ENCODE measurements around the gene SSBP3.

DNA sequence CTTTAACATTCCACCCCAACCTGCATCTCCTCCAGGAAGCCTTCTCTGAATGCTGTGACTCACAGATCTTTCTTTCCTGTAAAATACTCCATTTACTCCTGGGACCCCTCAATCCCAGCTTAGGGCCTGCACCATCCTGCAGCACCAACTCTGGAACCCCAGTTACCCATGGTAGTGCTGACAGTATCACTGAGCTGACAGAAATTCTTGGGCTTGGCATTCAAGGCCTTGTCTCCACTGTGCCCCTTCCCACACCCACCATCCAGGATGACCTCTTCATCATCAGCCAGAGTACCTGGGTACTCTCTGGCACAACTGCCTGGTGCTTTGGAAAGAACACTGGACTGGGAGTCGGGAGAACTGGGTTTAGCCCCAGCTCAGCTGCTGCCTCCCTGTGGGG lies 214.7 kb downstream of the SSBP3 start:
- TF ChIP-seq EP300 (IDR thresholded peaks at IDR 0.05; ENCODE audit: borderline replicate concordance in 1 of 2, low read depth in 1 of 2, low read length in 1 of 2), result no peak
- no peak for TF ChIP-seq POLR2AphosphoS5 (IDR thresholded peaks at IDR 0.05; ENCODE audit: low read depth, low read length)
- TF ChIP-seq, protein P1, sequence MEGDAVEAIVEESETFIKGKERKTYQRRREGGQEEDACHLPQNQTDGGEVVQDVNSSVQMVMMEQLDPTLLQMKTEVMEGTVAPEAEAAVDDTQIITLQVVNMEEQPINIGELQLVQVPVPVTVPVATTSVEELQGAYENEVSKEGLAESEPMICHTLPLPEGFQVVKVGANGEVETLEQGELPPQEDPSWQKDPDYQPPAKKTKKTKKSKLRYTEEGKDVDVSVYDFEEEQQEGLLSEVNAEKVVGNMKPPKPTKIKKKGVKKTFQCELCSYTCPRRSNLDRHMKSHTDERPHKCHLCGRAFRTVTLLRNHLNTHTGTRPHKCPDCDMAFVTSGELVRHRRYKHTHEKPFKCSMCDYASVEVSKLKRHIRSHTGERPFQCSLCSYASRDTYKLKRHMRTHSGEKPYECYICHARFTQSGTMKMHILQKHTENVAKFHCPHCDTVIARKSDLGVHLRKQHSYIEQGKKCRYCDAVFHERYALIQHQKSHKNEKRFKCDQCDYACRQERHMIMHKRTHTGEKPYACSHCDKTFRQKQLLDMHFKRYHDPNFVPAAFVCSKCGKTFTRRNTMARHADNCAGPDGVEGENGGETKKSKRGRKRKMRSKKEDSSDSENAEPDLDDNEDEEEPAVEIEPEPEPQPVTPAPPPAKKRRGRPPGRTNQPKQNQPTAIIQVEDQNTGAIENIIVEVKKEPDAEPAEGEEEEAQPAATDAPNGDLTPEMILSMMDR (IDR thresholded peaks at IDR 0.05), result no peak
- TF ChIP-seq, protein P2, sequence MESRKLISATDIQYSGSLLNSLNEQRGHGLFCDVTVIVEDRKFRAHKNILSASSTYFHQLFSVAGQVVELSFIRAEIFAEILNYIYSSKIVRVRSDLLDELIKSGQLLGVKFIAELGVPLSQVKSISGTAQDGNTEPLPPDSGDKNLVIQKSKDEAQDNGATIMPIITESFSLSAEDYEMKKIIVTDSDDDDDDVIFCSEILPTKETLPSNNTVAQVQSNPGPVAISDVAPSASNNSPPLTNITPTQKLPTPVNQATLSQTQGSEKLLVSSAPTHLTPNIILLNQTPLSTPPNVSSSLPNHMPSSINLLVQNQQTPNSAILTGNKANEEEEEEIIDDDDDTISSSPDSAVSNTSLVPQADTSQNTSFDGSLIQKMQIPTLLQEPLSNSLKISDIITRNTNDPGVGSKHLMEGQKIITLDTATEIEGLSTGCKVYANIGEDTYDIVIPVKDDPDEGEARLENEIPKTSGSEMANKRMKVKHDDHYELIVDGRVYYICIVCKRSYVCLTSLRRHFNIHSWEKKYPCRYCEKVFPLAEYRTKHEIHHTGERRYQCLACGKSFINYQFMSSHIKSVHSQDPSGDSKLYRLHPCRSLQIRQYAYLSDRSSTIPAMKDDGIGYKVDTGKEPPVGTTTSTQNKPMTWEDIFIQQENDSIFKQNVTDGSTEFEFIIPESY (IDR thresholded peaks at IDR 0.05; ENCODE audit: borderline replicate concordance, low read depth), result no peak
- no peak for TF ChIP-seq EZH2phosphoT487 (IDR thresholded peaks at IDR 0.05; ENCODE audit: borderline replicate concordance, low read depth)
- TF ChIP-seq, protein P3, sequence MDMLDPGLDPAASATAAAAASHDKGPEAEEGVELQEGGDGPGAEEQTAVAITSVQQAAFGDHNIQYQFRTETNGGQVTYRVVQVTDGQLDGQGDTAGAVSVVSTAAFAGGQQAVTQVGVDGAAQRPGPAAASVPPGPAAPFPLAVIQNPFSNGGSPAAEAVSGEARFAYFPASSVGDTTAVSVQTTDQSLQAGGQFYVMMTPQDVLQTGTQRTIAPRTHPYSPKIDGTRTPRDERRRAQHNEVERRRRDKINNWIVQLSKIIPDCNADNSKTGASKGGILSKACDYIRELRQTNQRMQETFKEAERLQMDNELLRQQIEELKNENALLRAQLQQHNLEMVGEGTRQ (IDR thresholded peaks at IDR 0.05; ENCODE audit: borderline replicate concordance, low read depth, low read length), result no peak
- TF ChIP-seq GABPA (IDR thresholded peaks at IDR 0.05; ENCODE audit: low read depth), result no peak
- no peak for TF ChIP-seq RXRA (IDR thresholded peaks at IDR 0.05; ENCODE audit: borderline replicate concordance, low read depth)
- TF ChIP-seq, protein P4, sequence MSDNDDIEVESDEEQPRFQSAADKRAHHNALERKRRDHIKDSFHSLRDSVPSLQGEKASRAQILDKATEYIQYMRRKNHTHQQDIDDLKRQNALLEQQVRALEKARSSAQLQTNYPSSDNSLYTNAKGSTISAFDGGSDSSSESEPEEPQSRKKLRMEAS (IDR thresholded peaks at IDR 0.05; ENCODE audit: low read depth), result no peak
- TF ChIP-seq TCF12 (IDR thresholded peaks at IDR 0.05), result no peak
- no peak for TF ChIP-seq MXI1 (IDR thresholded peaks at IDR 0.05; ENCODE audit: low read depth, low read length)
- TF ChIP-seq, protein P5, sequence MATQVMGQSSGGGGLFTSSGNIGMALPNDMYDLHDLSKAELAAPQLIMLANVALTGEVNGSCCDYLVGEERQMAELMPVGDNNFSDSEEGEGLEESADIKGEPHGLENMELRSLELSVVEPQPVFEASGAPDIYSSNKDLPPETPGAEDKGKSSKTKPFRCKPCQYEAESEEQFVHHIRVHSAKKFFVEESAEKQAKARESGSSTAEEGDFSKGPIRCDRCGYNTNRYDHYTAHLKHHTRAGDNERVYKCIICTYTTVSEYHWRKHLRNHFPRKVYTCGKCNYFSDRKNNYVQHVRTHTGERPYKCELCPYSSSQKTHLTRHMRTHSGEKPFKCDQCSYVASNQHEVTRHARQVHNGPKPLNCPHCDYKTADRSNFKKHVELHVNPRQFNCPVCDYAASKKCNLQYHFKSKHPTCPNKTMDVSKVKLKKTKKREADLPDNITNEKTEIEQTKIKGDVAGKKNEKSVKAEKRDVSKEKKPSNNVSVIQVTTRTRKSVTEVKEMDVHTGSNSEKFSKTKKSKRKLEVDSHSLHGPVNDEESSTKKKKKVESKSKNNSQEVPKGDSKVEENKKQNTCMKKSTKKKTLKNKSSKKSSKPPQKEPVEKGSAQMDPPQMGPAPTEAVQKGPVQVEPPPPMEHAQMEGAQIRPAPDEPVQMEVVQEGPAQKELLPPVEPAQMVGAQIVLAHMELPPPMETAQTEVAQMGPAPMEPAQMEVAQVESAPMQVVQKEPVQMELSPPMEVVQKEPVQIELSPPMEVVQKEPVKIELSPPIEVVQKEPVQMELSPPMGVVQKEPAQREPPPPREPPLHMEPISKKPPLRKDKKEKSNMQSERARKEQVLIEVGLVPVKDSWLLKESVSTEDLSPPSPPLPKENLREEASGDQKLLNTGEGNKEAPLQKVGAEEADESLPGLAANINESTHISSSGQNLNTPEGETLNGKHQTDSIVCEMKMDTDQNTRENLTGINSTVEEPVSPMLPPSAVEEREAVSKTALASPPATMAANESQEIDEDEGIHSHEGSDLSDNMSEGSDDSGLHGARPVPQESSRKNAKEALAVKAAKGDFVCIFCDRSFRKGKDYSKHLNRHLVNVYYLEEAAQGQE (IDR thresholded peaks at IDR 0.05; ENCODE audit: low read depth, low read length), result no peak
- no peak for TF ChIP-seq RCOR1 (IDR thresholded peaks at IDR 0.05; ENCODE audit: low read length)
